GM18519 (cell line): ENCODE measurements around the gene CACNA1C.

Source experiments
- ATAC-seq: cut with Tn5 transposase; IDR thresholded peaks from one replicate; pipeline ENCODE4 v1.9.1; 2021; ENCODE audit warnings: mild to moderate bottlenecking, moderate library complexity; ENCODE audit not compliant: unreplicated experiment, low FRiP score

CACNA1C gene

GRCh38 chr12:2552000-2552756, 499.4 kb downstream of the CACNA1C start:
- no peak for ATAC-seq

DNA sequence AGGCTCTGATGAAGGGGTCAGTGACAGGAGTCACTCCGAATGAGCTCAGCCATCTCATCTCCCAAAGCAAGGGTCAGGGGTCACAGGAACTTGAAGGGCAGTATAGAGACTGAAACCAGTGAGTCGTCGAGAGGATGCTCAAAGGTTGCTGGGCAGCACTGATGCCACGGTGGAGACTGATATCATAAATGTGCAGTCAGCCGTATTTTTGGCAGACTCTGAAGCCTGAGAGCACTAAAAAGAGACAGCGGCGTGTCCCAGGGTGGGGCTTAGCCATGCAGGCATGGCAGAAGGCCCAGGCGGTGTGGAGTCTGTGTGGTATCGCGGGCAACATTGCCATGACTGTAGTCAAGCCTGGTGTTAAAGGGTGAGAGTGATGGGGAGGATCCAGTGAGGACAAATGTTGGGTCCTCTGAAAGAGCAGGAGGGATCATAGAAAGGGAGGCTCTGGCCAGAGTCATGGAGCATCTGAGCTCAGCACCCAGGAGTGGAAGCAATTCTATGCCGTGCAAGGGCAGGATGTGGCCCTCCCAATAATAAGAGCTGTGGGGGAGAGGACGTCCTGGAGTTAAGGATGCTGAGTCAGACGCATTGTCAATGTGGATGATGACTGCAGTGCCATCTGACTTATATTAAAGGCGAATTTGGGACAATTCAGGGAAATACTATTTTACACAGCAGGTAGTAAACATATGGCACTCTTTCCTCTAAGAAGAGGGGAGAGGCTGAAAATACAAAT, 500.8 kb downstream of the CACNA1C start:
- ATAC-seq, result no peak

DNA sequence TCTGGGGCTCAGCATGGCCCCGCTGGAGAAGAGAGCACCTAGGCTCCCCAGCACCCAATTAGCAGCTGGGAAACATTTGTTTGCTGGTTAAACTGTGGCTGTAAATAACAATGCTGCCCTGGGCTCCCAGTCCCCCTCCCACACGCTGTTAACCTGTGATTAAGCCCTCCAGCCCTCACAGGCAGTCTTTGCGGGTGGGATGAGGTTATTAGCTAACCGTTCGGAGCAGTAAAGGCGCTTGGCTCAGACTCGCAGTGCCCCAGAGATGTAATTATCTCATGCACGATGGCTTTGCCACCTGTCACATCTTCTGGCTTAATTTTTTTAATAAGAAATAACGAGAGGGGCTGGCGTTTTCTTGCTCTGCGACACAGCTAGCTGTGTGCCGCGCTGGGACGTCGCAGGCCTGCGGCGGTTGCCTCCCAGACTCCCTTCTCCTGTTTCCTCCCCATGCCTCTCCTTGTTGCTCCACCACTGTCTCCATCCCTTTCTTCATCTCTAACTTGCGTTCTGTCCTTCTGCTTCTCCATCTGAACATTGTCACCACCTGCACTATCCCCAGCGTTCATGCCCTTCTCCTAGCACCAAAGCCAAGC, 502.8 kb downstream of the CACNA1C start:
- ATAC-seq, result no peak

GRCh38 chr12:2557597-2557996, 504.8 kb downstream of the CACNA1C start:
- ATAC-seq, result no peak

DNA sequence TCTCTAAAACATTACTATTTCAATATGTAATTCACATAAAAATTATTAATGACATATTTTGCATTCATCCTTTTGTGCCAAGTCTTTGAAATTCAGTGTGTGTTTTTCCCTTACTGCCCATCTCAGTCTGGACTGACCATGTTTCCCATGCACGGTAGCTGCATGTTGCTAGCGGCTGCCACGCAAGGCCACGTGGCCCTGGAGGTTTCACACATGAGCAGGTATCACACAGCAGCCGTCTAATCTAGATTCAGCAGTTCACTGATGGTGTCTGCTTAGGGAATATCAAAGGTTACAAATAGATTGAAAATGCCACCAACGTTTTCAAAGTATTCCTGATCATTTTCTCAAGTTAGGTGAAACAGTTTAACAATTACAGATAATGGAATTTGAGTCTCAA, 507.1 kb downstream of the CACNA1C start:
- ATAC-seq, result no peak

- ATAC-seq, result no peak
These were observed 507.6 kb downstream of the CACNA1C start for GRCh38 chr12:2560356-2560755.

GRCh38 chr12:2561367-2561766, 508.6 kb downstream of the CACNA1C start:
- no peak for ATAC-seq

GRCh38 chr12:2562400-2562799, 509.6 kb downstream of the CACNA1C start:
- ATAC-seq, result no peak

- ATAC-seq, result no peak
These were observed 510.9 kb downstream of the CACNA1C start for GRCh38 chr12:2563709-2564108.

- no peak for ATAC-seq
These were observed 513.4 kb downstream of the CACNA1C start for GRCh38 chr12:2566161-2566560.

GRCh38 chr12:2567711-2568110, 514.9 kb downstream of the CACNA1C start:
- ATAC-seq, result no peak

- ATAC-seq, result no peak
These were observed 517.8 kb downstream of the CACNA1C start for GRCh38 chr12:2570562-2570961.

DNA sequence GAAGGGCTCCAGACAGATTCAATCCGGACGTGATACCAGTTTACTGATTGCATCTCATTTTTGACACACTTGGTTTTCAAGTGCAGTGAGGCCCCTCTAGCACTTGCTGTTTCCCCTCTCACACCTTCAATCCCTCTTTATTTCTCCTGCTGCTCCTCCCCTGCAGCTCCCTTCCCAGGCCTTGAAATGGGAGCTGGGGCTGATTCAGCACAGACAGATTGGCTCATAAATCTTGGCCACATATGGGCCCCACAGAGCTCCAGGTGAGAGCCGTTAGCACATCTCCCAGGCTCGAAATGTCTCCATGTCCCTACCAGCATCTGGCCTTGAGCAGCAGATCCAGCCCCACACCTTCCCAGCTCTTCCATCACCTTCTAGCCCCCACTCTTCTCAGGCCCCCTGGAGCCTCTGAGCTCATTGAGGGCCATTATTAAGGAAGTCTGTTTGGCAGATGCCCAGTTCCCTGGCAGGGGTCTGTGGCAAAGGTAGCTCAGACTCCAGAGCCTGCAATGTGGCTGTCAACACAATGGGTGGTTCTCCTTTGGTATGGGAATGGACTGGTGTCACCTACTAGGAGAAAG, 521.7 kb downstream of the CACNA1C start:
- ATAC-seq, result no peak

DNA sequence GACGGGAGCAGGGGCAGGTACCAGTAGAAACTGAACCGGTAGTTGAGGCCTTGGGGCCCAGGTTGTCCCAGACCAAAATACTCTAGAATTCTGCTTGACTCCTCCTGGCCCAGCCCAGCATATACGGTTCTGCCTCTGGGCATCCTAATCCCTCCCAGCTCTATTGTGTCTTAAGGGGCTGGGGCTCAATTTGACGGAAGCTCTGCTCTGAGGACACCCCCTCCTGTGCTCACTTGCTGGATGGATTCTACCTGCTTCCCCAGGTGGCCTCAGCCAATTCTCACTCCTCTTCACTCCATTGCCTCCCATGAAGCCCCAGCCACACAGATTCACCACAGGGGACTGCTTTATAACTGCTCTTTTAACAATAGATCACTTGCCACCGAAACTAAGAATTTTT, 522.5 kb downstream of the CACNA1C start:
- no peak for ATAC-seq

DNA sequence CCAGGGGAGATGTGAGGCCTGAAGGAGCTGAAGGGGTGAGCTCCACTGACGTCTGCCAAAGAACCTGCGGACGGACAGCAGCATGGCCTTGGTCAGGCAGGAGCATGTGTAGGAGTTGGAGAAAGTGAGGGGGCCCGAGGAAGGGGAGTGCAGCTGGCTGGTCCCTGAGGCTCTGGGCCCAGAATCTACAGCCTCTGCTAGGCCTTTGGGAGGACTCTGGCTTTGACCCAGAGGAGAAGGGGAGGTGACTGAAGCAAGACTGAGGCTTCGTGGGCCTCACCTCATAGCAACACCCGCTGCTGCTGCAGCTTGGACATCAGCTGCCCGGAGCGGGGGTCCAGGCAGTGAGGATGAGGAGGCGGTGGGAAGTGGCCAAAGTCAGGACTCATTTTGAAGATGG, 525.4 kb downstream of the CACNA1C start:
- ATAC-seq, result no peak

- ATAC-seq, result no peak
These were observed 526.0 kb downstream of the CACNA1C start for GRCh38 chr12:2578772-2579171.

- no peak for ATAC-seq
These were observed 528.0 kb downstream of the CACNA1C start for GRCh38 chr12:2580821-2581220.

GRCh38 chr12:2581293-2582045, 528.7 kb downstream of the CACNA1C start:
- no peak for ATAC-seq

GRCh38 chr12:2582631-2583030, 529.8 kb downstream of the CACNA1C start:
- ATAC-seq, result no peak

DNA sequence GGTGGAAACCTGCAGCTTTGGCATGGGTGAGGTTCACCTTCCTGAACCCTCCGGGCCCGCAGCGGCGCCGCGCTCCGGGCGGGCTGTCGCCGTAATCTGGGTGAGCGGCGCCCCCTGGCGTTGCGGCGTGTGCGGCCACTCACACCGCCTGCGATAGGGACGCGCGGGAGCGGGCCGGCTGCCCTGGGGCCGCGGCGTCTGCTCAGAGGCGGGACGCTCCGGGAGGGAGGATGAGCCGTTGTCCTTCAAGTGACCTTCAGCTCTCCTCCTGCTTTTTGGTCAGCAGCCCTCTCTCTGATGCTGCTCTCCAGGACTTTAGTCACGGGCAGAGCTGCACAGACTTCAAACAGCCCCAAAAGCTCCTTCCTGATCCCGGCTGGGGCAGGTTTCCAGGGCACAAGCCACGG, 530.3 kb downstream of the CACNA1C start:
- no peak for ATAC-seq
